K562 (cell line): ENCODE measurements around the gene PPP1R13B. TPM values are rescaled to one million over a fixed set of nuclear protein-coding genes. Genes with fewer than 3 reads are reported as not detected.

Source experiments
- ATAC-seq: fragments of 200-7000 bp; cut with Tn5 transposase; 3 replicates; pipeline ENCODE4 v1.9.1; 2020; ENCODE audit warnings: moderate library complexity
- BruUV-seq: library from RNA; stranded (reverse); fragments of 400-500 nt; replicated peaks from 2 replicates; lab custom pipeline; 2021; lab: Mats Ljungman, UMichigan
- CTCF ChIA-PET: fragments of 300-600 bp; formaldehyde crosslinking; extraction: SDS; loops from one replicate; lab custom pipeline; 2021; ENCODE audit warnings: low intra/inter-chr PET ratio; lab: Yijun Ruan, JAX
- POLR2A ChIA-PET: fragments of 300-600, 350-650 bp; sonication (Branson Sonifier 250); formaldehyde crosslinking; extraction: SDS; loops from one replicate; lab custom pipeline; 2021; ENCODE audit warnings: antibody characterized with exemption, inconsistent platforms; lab: Yijun Ruan, JAX
- DNase-seq, 4 experiments: peaks; one replicate each; pipeline versions ENCODE4 v3.0.0 to v3.0.0-alpha.2; 2011 to 2018; ENCODE audit warnings: low spot score in 3 of 4, mixed read lengths in 3 of 4; ENCODE audit errors: extremely low read depth in 1 of 4
- FAIRE-seq: peaks from 2 replicates; lab custom pipeline; 2011; peaks lifted over from hg19 to GRCh38; lab: Jason Lieb, UNC
- H2AFZ ChIP-seq: 2 replicates; pipeline ENCODE4 v1.6.0; 2011; ENCODE audit warnings: low read depth, low read length, control low read depth, inconsistent platforms
- H3K27ac ChIP-seq: fragments of 200-600 bp; 3 replicates; pipeline ENCODE4 v1.8.0; 2011; ENCODE audit warnings: low read depth, mild to moderate bottlenecking, control low read depth, inconsistent platforms, low read length, moderate library complexity, mixed read lengths; ENCODE audit errors: extremely low read depth
- H3K27me3 ChIP-seq, 2 experiments: fragments of 300-600 bp in 1 of 2; 2 replicates in 1 of 2; 3 replicates in 1 of 2; pipeline versions ENCODE4 v1.6.0 to v1.8.0; 2011; ENCODE audit warnings: inconsistent platforms in 2 of 2, low read length in 2 of 2, mild to moderate bottlenecking in 1 of 2, mixed read lengths in 1 of 2, moderate library complexity in 1 of 2; ENCODE audit not compliant: control insufficient read depth in 2 of 2, insufficient read depth in 2 of 2
- H3K36me3 ChIP-seq: fragments of 300-600 bp; 3 replicates; pipeline ENCODE4 v1.8.0; 2011; ENCODE audit warnings: mild to moderate bottlenecking, low read length, inconsistent platforms; ENCODE audit not compliant: control insufficient read depth, insufficient read depth
- H3K4me1 ChIP-seq, 2 experiments: fragments of 200-600 bp in 1 of 2; replicated peaks in 1 of 2; 2 replicates in 1 of 2; 3 replicates in 1 of 2; pipeline versions ENCODE4 v1.5.1 to v1.8.0; 2011; ENCODE audit warnings: inconsistent platforms in 2 of 2, low read length in 2 of 2, mild to moderate bottlenecking in 1 of 2, mixed read lengths in 1 of 2, moderate library complexity in 1 of 2; ENCODE audit not compliant: control insufficient read depth in 2 of 2, insufficient read depth in 2 of 2
- H3K4me2 ChIP-seq: 2 replicates; pipeline ENCODE4 v1.6.1; 2011; ENCODE audit warnings: low read length, control low read depth, inconsistent platforms, mixed read lengths; ENCODE audit not compliant: insufficient read depth
- H3K4me3 ChIP-seq: fragments of 200-600 bp; sonication (generic), shearing (Covaris generic); 2 replicates; pipeline ENCODE4 v1.5.1; 2016; ENCODE audit warnings: control low read depth, inconsistent platforms
- H3K79me2 ChIP-seq: fragments of 200-600 bp; 3 replicates; pipeline ENCODE4 v1.8.0; 2011; ENCODE audit warnings: low read length, inconsistent platforms; ENCODE audit not compliant: control insufficient read depth, insufficient read depth
- H3K9ac ChIP-seq, 2 experiments: 2 replicates each; pipeline versions ENCODE4 v1.6.0 to v1.6.1; 2011; ENCODE audit warnings: low read depth in 2 of 2, low read length in 2 of 2, control low read depth in 1 of 2, inconsistent platforms in 1 of 2, mild to moderate bottlenecking in 1 of 2, mixed read lengths in 1 of 2; ENCODE audit not compliant: insufficient read depth in 1 of 2
- H3K9me1 ChIP-seq: one replicate; pipeline ENCODE4 v1.6.0; 2011; ENCODE audit warnings: inconsistent platforms, mild to moderate bottlenecking, low read length, moderate library complexity; ENCODE audit not compliant: control insufficient read depth, insufficient read depth
- H3K9me3 ChIP-seq: replicated peaks from 2 replicates; pipeline ENCODE4 v1.5.1; 2011; ENCODE audit warnings: low read depth, low read length, inconsistent platforms; ENCODE audit not compliant: control insufficient read depth, insufficient read depth
- H4K20me1 ChIP-seq: replicated peaks from 2 replicates; pipeline ENCODE4 v1.6.1; 2011; ENCODE audit warnings: low read length, inconsistent platforms, mixed read lengths; ENCODE audit not compliant: control insufficient read depth, insufficient read depth
- BRD4 ChIP-seq: fragments of 200-600 bp; sonication (generic); IDR thresholded peaks from 2 replicates; pipeline ENCODE4 v1.6.1; 2017; ENCODE audit warnings: inconsistent platforms
- FOXA3 ChIP-seq, 2 experiments: fragments of 450-650 bp in 1 of 2; sonication (generic) in 1 of 2; formaldehyde crosslinking; IDR thresholded peaks in 1 of 2; conservative IDR thresholded peaks in 1 of 2; 2 replicates each; pipeline versions ENCODE4 v1.4.0 to v1.8.0; 2020 to 2022; ENCODE audit warnings: mild to moderate bottlenecking in 2 of 2, missing genetic modification reagents in 1 of 2
- GMEB1 ChIP-seq: fragments of 250-450 bp; sonication (Bioruptor Pico); IDR thresholded peaks from 2 replicates; pipeline ENCODE4 v1.4.0; 2020; ENCODE audit warnings: mild to moderate bottlenecking
- GTF2F1 ChIP-seq: IDR thresholded peaks from 2 replicates; pipeline ENCODE4 v1.6.1; 2011; ENCODE audit warnings: low read depth, low read length, improper control_type of control experiment
- LEF1 ChIP-seq: fragments of 450-650 bp; IDR thresholded peaks from 2 replicates; pipeline ENCODE4 v1.6.1; 2016; ENCODE audit warnings: mild to moderate bottlenecking
- PCBP2 ChIP-seq: fragments of 200-400 bp; formaldehyde crosslinking; IDR thresholded peaks from 2 replicates; pipeline ENCODE4 v1.6.1; 2018; ENCODE audit warnings: low read length, low read depth, mild to moderate bottlenecking, moderate library complexity; ENCODE audit not compliant: poor library complexity, severe bottlenecking
- TFAM ChIP-seq: fragments of 250-450 bp; sonication (Bioruptor Pico); conservative IDR thresholded peaks from 2 replicates; pipeline ENCODE4 v1.5.0; 2021; ENCODE audit warnings: mild to moderate bottlenecking, moderate library complexity
- ZHX1 ChIP-seq: fragments of 150-350 bp; conservative IDR thresholded peaks from 2 replicates; pipeline ENCODE4 v1.6.1; 2014; ENCODE audit warnings: low read length
- ZNF212 ChIP-seq: fragments of 450-650 bp; formaldehyde crosslinking; IDR thresholded peaks from 2 replicates; pipeline ENCODE4 v1.4.0; 2020; ENCODE audit warnings: mild to moderate bottlenecking
- WGBS: fragments of 100-300 bp; shearing (Covaris generic); methylation state at CpG from one replicate; pipeline ENCODE4 v1.1.6; 2016; ENCODE audit warnings: low coverage, mixed read lengths; ENCODE audit not compliant: insufficient coverage; ENCODE audit errors: missing lambda C conversion rate; 5-methylcytosine and 5-hydroxymethylcytosine counted together
- in situ Hi-C: fragments of 300-500 bp; cut with MboI; formaldehyde crosslinking; loops from 4 replicates; pipeline ENCODE4 v1.15.0; 2018; ENCODE audit warnings: inconsistent platforms, mixed read lengths
- intact Hi-C: fragments of 100-400 bp; cut with micrococcal nuclease; formaldehyde crosslinking; loops from 2 replicates; pipeline ENCODE4 v1.14.2; 2022
- polyA plus RNA-seq, 8 experiments: library from polyadenylated mRNA; depleted of rRNA in 4 of 8; stranded (reverse) in 5 of 8; unstranded in 3 of 8; fragments of >200 nt; fragmentation: Nextera tagmentation in 2 of 8; fragmentation: Illumina TruSeq in 1 of 8; extraction: Ambion mirVana in 2 of 8; extraction: Trizol in 1 of 8; gene quantifications; 2 replicates each; pipeline versions ENCODE4 v1.2.1 to v1.2.3, GENCODE V29; 2011 to 2014; ENCODE audit warnings: inconsistent platforms in 1 of 8, missing spikeins in 1 of 8
- total RNA-seq, 7 experiments: library from RNA; depleted of rRNA in 6 of 7; stranded (reverse); fragments of >200 nt in 6 of 7; fragmentation: Illumina TruSeq in 2 of 7; extraction: Trizol in 2 of 7; gene quantifications; 2 replicates each; pipeline versions ENCODE4 v1.2.1 to v1.2.3, GENCODE V29; 2011 to 2021; ENCODE audit warnings: low replicate concordance in 1 of 7

The PPP1R13B gene
- total and polyA plus RNA-seq, 9 of the 15 experiments (the other 6 are each of a cell fraction or from before 2014, with no cell fraction given): 0.03 to 1.7 (median 0.15) TPM

GRCh38 chr14:103735815-103736545, 111.4 kb downstream of the PPP1R13B start (continued):
- no peak for TF ChIP-seq GMEB1 (CRISPR knock-in tag)
- no peak for TF ChIP-seq PCBP2

- Histone ChIP-seq H3K27ac (no peak overlapping the region), H3K9me1 (no peaks in the 10 kb centered on the region), H4K20me1 (no peaks in the 10 kb centered on the region), H3K36me3 (peaks cover 25% of the 10 kb centered on the region; the same call in 2 of the 3 replicates), H3K4me1 (peaks cover 3 to 25% of the 10 kb centered on the region in 2 experiments; a peak in 4 of 5 replicates), H3K4me3 (no peak overlapping the region), H2AFZ (no peak overlapping the region), H3K4me2 (no peak overlapping the region), H3K27me3 (peaks cover 0 to 8% of the 10 kb centered on the region in 2 experiments; a peak in 1 of 5 replicates), H3K9me3 (no peaks in the 10 kb centered on the region), H3K9ac (no peak overlapping the region), H3K79me2 (no peaks in the 10 kb centered on the region)
- in situ Hi-C loops (no loop called here), intact Hi-C loops (no loop called here)
- DNase-seq: no peak
- no TSS peak for BruUV-seq
- ChIA-PET POLR2A (interaction anchor here (0.5 to 1.0 kb wide), 3 partner anchors 10 to 18 kb away, joined by 3 to 4 read pairs (median 3); no protein-coding TSS in a partner anchor), CTCF (no interaction called here)
- no peak for ATAC-seq
- 65% methylated on average over 7 of the region's 7 CpGs for WGBS
- FAIRE-seq: no peak
- TF ChIP-seq BRD4: no peak
- TF ChIP-seq ZHX1: no peak
- no peak for TF ChIP-seq FOXA3 (CRISPR knock-in tag; conservative IDR thresholded peaks at IDR 0.05 in 1 of 2, IDR thresholded peaks at IDR 0.05 in 1 of 2)
- no peak for TF ChIP-seq LEF1
- TF ChIP-seq GTF2F1: no peak
- TF ChIP-seq TFAM (CRISPR knock-in tag): no peak
- no peak for TF ChIP-seq ZNF212 (CRISPR knock-in tag)
Observed at GRCh38 chr14:103735439-103735814, 111.9 kb downstream of the PPP1R13B start.
